Thoracic aorta (tissue), 2 donors: Measurements from ENCODE around the gene RRAD. TPM values are rescaled to one million over a fixed set of nuclear protein-coding genes. Genes with fewer than 3 reads are reported as not detected.

Source experiments
- ATAC-seq: fragments of 150-250 bp; one replicate; pipeline ENCODE4 v1.8.0; 2017; ENCODE audit warnings: low read depth; ENCODE audit not compliant: insufficient number of reproducible peaks, low FRiP score
- DNase-seq: peaks from one replicate; pipeline ENCODE4 v3.0.0-alpha.2; 2020; ENCODE audit warnings: low spot score
- H3K27ac ChIP-seq, 2 donors: fragments of 200-600 bp; sonication (generic); 1 replicate in 1 of 2; 2 replicates in 1 of 2; pipeline ENCODE4 v1.5.1; 2016; ENCODE audit warnings: mild to moderate bottlenecking in 2 of 2, moderate library complexity in 2 of 2
- H3K27me3 ChIP-seq: fragments of 200-600 bp; sonication (generic); replicated peaks from 2 replicates; pipeline ENCODE4 v1.6.0; 2016; ENCODE audit warnings: mild to moderate bottlenecking; ENCODE audit not compliant: insufficient read depth
- H3K36me3 ChIP-seq: fragments of 200-600 bp; sonication (generic); one replicate; pipeline ENCODE4 v1.5.1; 2016
- H3K4me1 ChIP-seq, 2 donors: fragments of 200-600 bp; sonication (generic); 1 replicate in 1 of 2; 2 replicates in 1 of 2; pipeline versions ENCODE4 v1.5.1 to v1.6.0; 2016; ENCODE audit warnings: low read depth in 2 of 2, mild to moderate bottlenecking in 1 of 2; ENCODE audit not compliant: control insufficient read depth in 1 of 2
- H3K4me3 ChIP-seq: fragments of 200-600 bp; sonication (generic); 2 replicates; pipeline ENCODE4 v1.5.1; 2016; ENCODE audit warnings: mild to moderate bottlenecking
- H3K9me3 ChIP-seq: fragments of 200-600 bp; sonication (generic); 2 replicates; pipeline ENCODE4 v1.5.1; 2016
- CTCF ChIP-seq: fragments of 200-600 bp; sonication (generic); IDR thresholded peaks from one replicate; pipeline ENCODE4 v1.5.1; 2019; ENCODE audit warnings: antibody characterized with exemption
- total RNA-seq, 2 donors: library from RNA; depleted of rRNA; stranded (reverse); fragments of >200 nt; gene quantifications; one replicate each; pipeline versions ENCODE4 v1.1.0 to v1.2.3, GENCODE V29; 2016

Gene RRAD
- total RNA-seq, 2 donors from 2014 or later = 43.2 to 88.3 TPM

GRCh38 chr16:66916518-66916917, 8.8 kb downstream of the RRAD start:
- ATAC-seq (no peak), DNase-seq (no peak)
- Histone ChIP-seq H3K27ac (no peak overlapping the region), H3K27me3 (no peaks in the 10 kb centered on the region), H3K4me3 (no peak overlapping the region), H3K36me3 (no peaks in the 10 kb centered on the region), H3K9me3 (no peaks in the 10 kb centered on the region), H3K4me1 (peaks cover 0 to 7% of the 10 kb centered on the region in 2 donors)
- no peak for TF ChIP-seq CTCF

DNA sequence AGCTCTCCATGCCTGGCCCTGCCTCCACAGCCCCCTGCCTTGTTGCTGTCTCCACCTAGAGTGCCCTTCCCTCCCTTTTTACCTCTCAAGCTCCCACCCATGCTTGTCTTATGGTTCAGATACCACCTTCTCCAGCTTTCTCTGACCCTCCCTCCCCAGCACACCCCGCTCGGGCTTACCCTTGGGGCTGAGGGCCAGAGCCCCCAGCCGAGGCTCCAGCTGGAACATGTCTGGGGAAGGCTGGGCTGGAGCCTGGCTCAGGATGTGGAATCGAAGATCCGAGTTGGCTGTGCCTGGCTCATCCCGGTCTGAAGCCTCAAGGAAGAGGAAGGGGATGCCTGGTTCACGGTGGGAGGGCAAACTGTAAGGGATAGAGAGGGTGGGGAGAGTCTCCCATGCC, 10.3 kb downstream of the RRAD start:
- ATAC-seq (no peak), DNase-seq (no peak)
- Histone ChIP-seq H3K9me3 (no peaks in the 10 kb centered on the region), H3K27me3 (no peaks in the 10 kb centered on the region), H3K36me3 (no peaks in the 10 kb centered on the region), H3K4me1 (peaks cover 0 to 6% of the 10 kb centered on the region in 2 donors), H3K4me3 (no peak overlapping the region), H3K27ac (no peak overlapping the region)
- TF ChIP-seq CTCF = no peak

- Histone ChIP-seq H3K36me3 (no peaks in the 10 kb centered on the region), H3K9me3 (no peaks in the 10 kb centered on the region), H3K4me3 (no peak overlapping the region), H3K27me3 (no peaks in the 10 kb centered on the region), H3K4me1 (peaks cover 0 to 6% of the 10 kb centered on the region in 2 donors), H3K27ac (no peak overlapping the region)
- ATAC-seq (no peak), DNase-seq (no peak)
- TF ChIP-seq CTCF = no peak
These were observed 10.8 kb downstream of the RRAD start for GRCh38 chr16:66914541-66914940.

- Histone ChIP-seq H3K4me1 (peaks cover 0 to 6% of the 10 kb centered on the region in 2 donors), H3K27ac (no peak overlapping the region), H3K27me3 (no peaks in the 10 kb centered on the region), H3K4me3 (no peak overlapping the region), H3K36me3 (no peaks in the 10 kb centered on the region), H3K9me3 (no peaks in the 10 kb centered on the region)
- no peak for TF ChIP-seq CTCF
- ATAC-seq = no peak
- no peak for DNase-seq
These were observed 11.6 kb downstream of the RRAD start for GRCh38 chr16:66913711-66914110.

DNA sequence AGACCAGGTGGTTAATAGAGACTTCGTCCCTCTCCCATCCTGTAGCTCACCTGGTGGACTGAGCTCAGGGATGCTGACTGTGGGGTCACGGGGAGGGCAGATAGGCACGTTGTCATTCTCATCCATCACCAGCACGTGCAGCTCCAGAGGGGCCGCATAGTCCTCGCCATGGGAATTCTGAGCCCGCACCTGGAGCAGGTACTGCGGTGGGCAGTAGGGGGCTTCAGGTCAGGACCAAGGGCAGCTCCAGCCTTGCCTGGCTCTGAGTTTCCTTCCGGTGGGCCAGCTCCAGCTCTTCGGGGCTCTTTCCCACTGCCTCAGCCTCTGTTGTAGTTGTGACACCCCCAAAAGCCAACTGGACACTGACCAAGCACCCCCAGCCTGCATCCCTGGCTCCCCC, 12.3 kb downstream of the RRAD start:
- peaks cover 0 to 6% of the 10 kb centered on the region in 2 donors for H3K4me1 ChIP-seq
- DNase-seq (no peak), ATAC-seq (no peak)
- H3K4me3 ChIP-seq = no peak overlapping the region
- TF ChIP-seq CTCF = no peak
- H3K36me3 ChIP-seq = no peaks in the 10 kb centered on the region
- no peaks in the 10 kb centered on the region for H3K9me3 ChIP-seq
- no peaks in the 10 kb centered on the region for H3K27me3 ChIP-seq
- H3K27ac ChIP-seq = no peak overlapping the region
